Neural progenitor cell (in vitro differentiated cells): ENCODE data around the gene SLC37A1. TPM values are rescaled to one million over a fixed set of nuclear protein-coding genes. Genes with fewer than 3 reads are reported as not detected.
"Not testable (repeated sequence)": the region's sequence is repeated elsewhere in the genome, so short reads cannot be mapped to it uniquely, and the experiment has no call there.

Source experiments
- DNase-seq: peaks from one replicate; pipeline ENCODE4 v3.0.0-alpha.2; 2016; ENCODE audit warnings: low spot score
- H2AFZ ChIP-seq: fragments of 200-600 bp; sonication (generic); replicated peaks from 2 replicates; pipeline ENCODE4 v1.6.1; 2016; ENCODE audit warnings: antibody characterized with exemption
- H3F3A ChIP-seq: fragments of 200-600 bp; sonication (generic); 2 replicates; pipeline ENCODE4 v1.6.1; 2016; ENCODE audit warnings: antibody characterized with exemption, low read depth
- H3K27ac ChIP-seq: fragments of 200-600 bp; sonication (generic); 2 replicates; pipeline ENCODE4 v1.5.1; 2016; ENCODE audit warnings: mild to moderate bottlenecking
- H3K27me3 ChIP-seq: fragments of 200-600 bp; sonication (generic); 2 replicates; pipeline ENCODE4 v1.6.1; 2016; ENCODE audit warnings: mild to moderate bottlenecking, moderate library complexity
- H3K36me3 ChIP-seq: fragments of 200-600 bp; sonication (generic); 2 replicates; pipeline ENCODE4 v1.5.1; 2016
- H3K4me1 ChIP-seq: fragments of 200-600 bp; sonication (generic); 2 replicates; pipeline ENCODE4 v1.6.1; 2016; ENCODE audit warnings: mixed run types
- H3K4me2 ChIP-seq: fragments of 200-600 bp; sonication (generic); 2 replicates; pipeline ENCODE4 v1.6.1; 2016
- H3K4me3 ChIP-seq: fragments of 200-600 bp; sonication (generic); 2 replicates; pipeline ENCODE4 v1.5.1; 2016
- H3K79me2 ChIP-seq: fragments of 200-600 bp; sonication (generic); 2 replicates; pipeline ENCODE4 v1.6.1; 2016; ENCODE audit warnings: low read depth
- H3K9ac ChIP-seq: fragments of 200-600 bp; sonication (generic); 2 replicates; pipeline ENCODE4 v1.6.1; 2016
- H3K9me3 ChIP-seq: fragments of 200-600 bp; sonication (generic); 2 replicates; pipeline ENCODE4 v1.5.1; 2016; ENCODE audit warnings: low read depth
- H4K20me1 ChIP-seq: fragments of 200-600 bp; sonication (generic); 2 replicates; pipeline ENCODE4 v1.6.1; 2016; ENCODE audit warnings: low read depth
- H3K27ac Mint-ChIP-seq: 3 replicates; pipeline ENCODE4 v1.8.0; 2021; ENCODE audit warnings: mixed read lengths
- H3K27me3 Mint-ChIP-seq: 2 replicates; pipeline ENCODE4 v1.8.0; 2022; ENCODE audit warnings: low read depth, mild to moderate bottlenecking, inconsistent platforms, moderate library complexity, mixed read lengths; ENCODE audit not compliant: insufficient read depth
- H3K36me3 Mint-ChIP-seq: 3 replicates; pipeline ENCODE4 v1.8.0; 2021; ENCODE audit warnings: mixed read lengths
- H3K4me1 Mint-ChIP-seq: 3 replicates; pipeline ENCODE4 v1.8.0; 2021; ENCODE audit warnings: mixed read lengths
- H3K4me3 Mint-ChIP-seq: 3 replicates; pipeline ENCODE4 v1.8.0; 2021; ENCODE audit warnings: mild to moderate bottlenecking, moderate library complexity, mixed read lengths
- H3K9me3 Mint-ChIP-seq: 3 replicates; pipeline ENCODE4 v1.8.0; 2020; ENCODE audit warnings: mixed read lengths
- CTCF ChIP-seq: fragments of 200-600 bp; sonication (generic); IDR thresholded peaks from 2 replicates; pipeline ENCODE4 v1.5.1; 2017; ENCODE audit warnings: antibody characterized with exemption, mild to moderate bottlenecking
- EZH2 ChIP-seq: fragments of 200-600 bp; sonication (generic); IDR thresholded peaks from 2 replicates; pipeline ENCODE4 v1.6.1; 2017; ENCODE audit warnings: antibody characterized with exemption, mild to moderate bottlenecking, moderate library complexity
- EZH2phosphoT487 ChIP-seq: fragments of 200-600 bp; sonication (generic); IDR thresholded peaks from 2 replicates; pipeline ENCODE4 v1.6.1; 2017; ENCODE audit warnings: antibody characterized with exemption
- total RNA-seq: library from RNA; depleted of rRNA; stranded (reverse); fragments of >200 nt; gene quantifications from 2 replicates; pipeline ENCODE4 v1.2.3, GENCODE V29; 2015; ENCODE audit warnings: low replicate concordance

The SLC37A1 gene
- total RNA-seq, 1 donor from 2014 or later, result 1.2 TPM

- Mint-ChIP-seq H3K27me3 (peaks cover 2% of the 10 kb centered on the region), H3K4me3 (no peak overlapping the region), H3K27ac (no peak overlapping the region), H3K36me3 (no peaks in the 10 kb centered on the region), H3K4me1 (peaks cover 27% of the 10 kb centered on the region), H3K9me3 (no peaks in the 10 kb centered on the region)
- Histone ChIP-seq H3K9me3 (no peaks in the 10 kb centered on the region), H3K4me2 (no peak overlapping the region), H3F3A (no peaks in the 10 kb centered on the region), H3K36me3 (no peaks in the 10 kb centered on the region), H4K20me1 (no peaks in the 10 kb centered on the region), H3K4me3 (no peak overlapping the region), H3K79me2 (no peaks in the 10 kb centered on the region), H3K27me3 (no peaks in the 10 kb centered on the region), H3K4me1 (no peaks in the 10 kb centered on the region), H2AFZ (no peak overlapping the region), H3K27ac (no peak overlapping the region), H3K9ac (no peak overlapping the region)
- TF ChIP-seq CTCF (no peak), EZH2 (no peak), EZH2phosphoT487 (no peak)
- DNase-seq, result no peak
Observed at GRCh38 chr21:42468491-42469131, 45.0 kb upstream of the SLC37A1 start.

- no peak overlapping the region for H3K27ac Mint-ChIP-seq
Observed at GRCh38 chr21:42469272-42469671, 44.4 kb upstream of the SLC37A1 start.

GRCh38 chr21:42469726-42470125 is 43.9 kb upstream of the SLC37A1 start:
- not testable (repeated sequence) for H3K4me2 ChIP-seq, H3K4me3 Mint-ChIP-seq, H3K4me1 ChIP-seq, H3K27me3 ChIP-seq, DNase-seq, H4K20me1 ChIP-seq, H3K27ac Mint-ChIP-seq, H3F3A ChIP-seq, H3K4me3 ChIP-seq, H3K36me3 ChIP-seq, H3K36me3 Mint-ChIP-seq, H2AFZ ChIP-seq, H3K9me3 ChIP-seq, H3K9me3 Mint-ChIP-seq, H3K27me3 Mint-ChIP-seq, H3K9ac ChIP-seq, H3K27ac ChIP-seq, H3K79me2 ChIP-seq
- peaks cover 38% of the 10 kb centered on the region for H3K4me1 Mint-ChIP-seq

More at GRCh38 chr21:42469272-42469671, 44.4 kb upstream of the SLC37A1 start:
- H3K4me1 Mint-ChIP-seq, result peaks cover 34% of the 10 kb centered on the region
- Histone ChIP-seq H3K9ac (no peak overlapping the region), H3F3A (no peaks in the 10 kb centered on the region), H3K27me3 (no peaks in the 10 kb centered on the region), H3K4me2 (no peak overlapping the region), H2AFZ (no peak overlapping the region), H3K36me3 (no peaks in the 10 kb centered on the region), H3K9me3 (no peaks in the 10 kb centered on the region), H3K4me3 (no peak overlapping the region), H3K4me1 (no peaks in the 10 kb centered on the region), H4K20me1 (no peaks in the 10 kb centered on the region), H3K27ac (no peak overlapping the region), H3K79me2 (no peaks in the 10 kb centered on the region)
- TF ChIP-seq CTCF (no peak), EZH2phosphoT487 (no peak), EZH2 (no peak)
- peaks cover 3% of the 10 kb centered on the region for H3K27me3 Mint-ChIP-seq
- H3K9me3 Mint-ChIP-seq, result no peaks in the 10 kb centered on the region
- no peaks in the 10 kb centered on the region for H3K36me3 Mint-ChIP-seq
- H3K4me3 Mint-ChIP-seq, result no peak overlapping the region
- DNase-seq, result no peak

- Histone ChIP-seq H3K4me1 (no peaks in the 10 kb centered on the region), H3K9me3 (no peaks in the 10 kb centered on the region), H3K27ac (no peak overlapping the region), H2AFZ (no peak overlapping the region), H3K9ac (no peak overlapping the region), H3K79me2 (no peaks in the 10 kb centered on the region), H3K4me3 (no peak overlapping the region), H3K27me3 (no peaks in the 10 kb centered on the region), H4K20me1 (no peaks in the 10 kb centered on the region), H3K4me2 (no peak overlapping the region), H3F3A (no peaks in the 10 kb centered on the region), H3K36me3 (no peaks in the 10 kb centered on the region)
- H3K27ac Mint-ChIP-seq, result peak overlapping the region; percentile 35
- peaks cover 2% of the 10 kb centered on the region for H3K27me3 Mint-ChIP-seq
- H3K4me3 Mint-ChIP-seq, result no peak overlapping the region
- peaks cover 29% of the 10 kb centered on the region for H3K4me1 Mint-ChIP-seq
- H3K9me3 Mint-ChIP-seq, result no peaks in the 10 kb centered on the region
- H3K36me3 Mint-ChIP-seq, result no peaks in the 10 kb centered on the region
- TF ChIP-seq EZH2phosphoT487, result no peak
- no peak for TF ChIP-seq EZH2
- no peak for TF ChIP-seq CTCF
- DNase-seq, result no peak
Observed at GRCh38 chr21:42471206-42471605, 42.4 kb upstream of the SLC37A1 start.
